ENCODE measurements around the gene ITGA6. TPM values are rescaled to one million over a fixed set of nuclear protein-coding genes. Genes with fewer than 3 reads are reported as not detected.

ITGA6 gene
- 124 and 129 TPM in 2 replicates for total RNA-seq (2014; rRNA removed; shearing (Covaris generic))
- polyA plus RNA-seq (2016; fragmentation: Nextera tagmentation; extraction: Ambion mirVana) = 28.6 and 32.9 TPM in 2 replicates
- long read RNA-seq, full-length matches to known transcripts = 2 of 25 reads
- long read RNA-seq, partial matches to known transcripts = 14 of 25 reads
- long read RNA-seq, other reads (novel, unspliced or antisense) = 9 of 25 reads

- peak within 1 kb of the TSS; percentile 95 for H3K4me3 ChIP-seq
- Mint-ChIP-seq H3K4me3 (peak within 1 kb of the TSS; percentile 94), H3K27me3 (ENCODE audit: insufficient read depth, low read depth, poor library complexity) (peaks cover 6% of the 10 kb centered on the region), H3K4me1 (peaks cover 59% of the 10 kb centered on the region), H3K27ac (peak within 1 kb of the TSS; percentile 57), H3K36me3 (ENCODE audit: low read depth) (0 out of 3 replicates have a peak, but pooled peaks cover 3% of the 10 kb centered on the region), H3K9me3 (no peaks in the 10 kb centered on the region)
- H3K9me2 ChIP-seq (ENCODE audit: insufficient read depth) = no peaks in the 10 kb centered on the region
- H3K4me2 ChIP-seq = peak within 1 kb of the TSS; percentile 99
- H3K27ac ChIP-seq (ENCODE audit: low read depth) = no peak within 1 kb of the TSS
- peak within 1 kb of the TSS; percentile 91 for H2AFZ ChIP-seq
- DNase-seq (ENCODE audit: low spot score) (peak; percentile 85), ATAC-seq (peak; percentile 67)
- peaks cover 11% of the 10 kb centered on the region for H4K20me1 ChIP-seq (replicated peaks; ENCODE audit: insufficient read depth)
- H3K4me1 ChIP-seq (ENCODE audit: insufficient read depth) = peaks cover 56% of the 10 kb centered on the region
- H3F3A ChIP-seq (replicated peaks; ENCODE audit: low read depth) = 0 out of 2 replicates have a peak, but pooled peaks cover 2% of the 10 kb centered on the region
- 0 out of 2 replicates have a peak, but pooled peaks cover 8% of the 10 kb centered on the region for H3K27me3 ChIP-seq (ENCODE audit: insufficient read depth)
- peaks cover 44% of the 10 kb centered on the region for H3K79me2 ChIP-seq (replicated peaks; ENCODE audit: insufficient read depth)
- H3K36me3 ChIP-seq (ENCODE audit: insufficient read depth) = no peaks in the 10 kb centered on the region
- TF ChIP-seq CTCF (conservative IDR thresholded peaks at IDR 0.05; ENCODE audit: low read depth in 2 of 2) (peak in 1 of 2 experiments; percentile 34; a peak in 1 of 4 replicates), ZNF114 (CRISPR knock-in tag; IDR thresholded peaks at IDR 0.05) (no peak), POLR2AphosphoS5 (IDR thresholded peaks at IDR 0.05; ENCODE audit: low read depth) (peak; percentile 88), CREB1 (CRISPR knock-in tag; IDR thresholded peaks at IDR 0.05; ENCODE audit: low read depth) (peak; percentile 13; the same call in 1 of the 2 replicates)
Measured at GRCh38 chr2:172427256-172427989, at the start of gene ITGA6. Gene ITGA6 (plus strand): TSS chr2:172427586.

- peak; percentile 86 for ATAC-seq
- peak overlapping the region; percentile 99 for H3K27ac ChIP-seq (ENCODE audit: low read depth)
- no peak for TF ChIP-seq CTCF (conservative IDR thresholded peaks at IDR 0.05; ENCODE audit: low read depth in 2 of 2)
- TF ChIP-seq CREB1 (CRISPR knock-in tag; IDR thresholded peaks at IDR 0.05; ENCODE audit: low read depth) = peak; percentile 44
- TF ChIP-seq EZH2 (IDR thresholded peaks at IDR 0.05; ENCODE audit: low read depth, unreplicated experiment) = no peak
- peak; percentile 2; the same call in 1 of the 2 replicates for TF ChIP-seq ZNF331 (CRISPR knock-in tag; IDR thresholded peaks at IDR 0.05; ENCODE audit: low read depth)
Measured at GRCh38 chr2:172380436-172381274, 46.7 kb upstream of the ITGA6 start.

More at GRCh38 chr2:172380436-172381274, 46.7 kb upstream of the ITGA6 start:
- peaks cover 20% of the 10 kb centered on the region for H3K36me3 Mint-ChIP-seq (ENCODE audit: low read depth)
- Histone ChIP-seq H3K4me2 (peak overlapping the region; percentile 50), H3K27me3 (ENCODE audit: insufficient read depth) (no peaks in the 10 kb centered on the region), H3K4me1 (ENCODE audit: insufficient read depth) (peaks cover 19% of the 10 kb centered on the region), H3K79me2 (replicated peaks; ENCODE audit: insufficient read depth) (no peaks in the 10 kb centered on the region), H3F3A (replicated peaks; ENCODE audit: low read depth) (peaks cover 21% of the 10 kb centered on the region), H4K20me1 (replicated peaks; ENCODE audit: insufficient read depth) (no peaks in the 10 kb centered on the region), H3K9me2 (ENCODE audit: insufficient read depth) (peaks cover 10% of the 10 kb centered on the region; the same call in 1 of the 2 replicates), H2AFZ (no peak overlapping the region), H3K36me3 (ENCODE audit: insufficient read depth) (no peaks in the 10 kb centered on the region), H3K4me3 (peak overlapping the region; percentile 21; the same call in 1 of the 2 replicates)
- peaks cover 49% of the 10 kb centered on the region for H3K4me1 Mint-ChIP-seq
- H3K4me3 Mint-ChIP-seq = peak overlapping the region; percentile 44
- DNase-seq (ENCODE audit: low spot score) = peak; percentile 94
- peak overlapping the region; percentile 98 for H3K27ac Mint-ChIP-seq
- peaks cover 15% of the 10 kb centered on the region for H3K27me3 Mint-ChIP-seq (ENCODE audit: insufficient read depth, low read depth, poor library complexity)
- H3K9me3 Mint-ChIP-seq = peaks cover 18% of the 10 kb centered on the region

All from GM23338 (cell line).